K562 (cell line): ENCODE results near the gene RETN. TPM values are rescaled to one million over a fixed set of nuclear protein-coding genes. Genes with fewer than 3 reads are reported as not detected.

Experiments used
- ATAC-seq: fragments of 200-7000 bp; cut with Tn5 transposase; 3 replicates; pipeline ENCODE4 v1.9.1; 2020; ENCODE audit warnings: moderate library complexity
- BruUV-seq: library from RNA; stranded (reverse); fragments of 400-500 nt; replicated peaks from 2 replicates; lab custom pipeline; 2021; lab: Mats Ljungman, UMichigan
- CTCF ChIA-PET: fragments of 300-600 bp; formaldehyde crosslinking; extraction: SDS; loops from one replicate; lab custom pipeline; 2021; ENCODE audit warnings: low intra/inter-chr PET ratio; lab: Yijun Ruan, JAX
- POLR2A ChIA-PET: fragments of 300-600, 350-650 bp; sonication (Branson Sonifier 250); formaldehyde crosslinking; extraction: SDS; loops from one replicate; lab custom pipeline; 2021; ENCODE audit warnings: antibody characterized with exemption, inconsistent platforms; lab: Yijun Ruan, JAX
- DNase-seq, 4 experiments: peaks; one replicate each; pipeline versions ENCODE4 v3.0.0 to v3.0.0-alpha.2; 2011 to 2018; ENCODE audit warnings: low spot score in 3 of 4, mixed read lengths in 3 of 4; ENCODE audit errors: extremely low read depth in 1 of 4
- FAIRE-seq: peaks from 2 replicates; lab custom pipeline; 2011; peaks lifted over from hg19 to GRCh38; lab: Jason Lieb, UNC
- H2AFZ ChIP-seq: 2 replicates; pipeline ENCODE4 v1.6.0; 2011; ENCODE audit warnings: low read depth, low read length, control low read depth, inconsistent platforms
- H3K27ac ChIP-seq: fragments of 200-600 bp; 3 replicates; pipeline ENCODE4 v1.8.0; 2011; ENCODE audit warnings: low read depth, mild to moderate bottlenecking, control low read depth, inconsistent platforms, low read length, moderate library complexity, mixed read lengths; ENCODE audit errors: extremely low read depth
- H3K27me3 ChIP-seq, 2 experiments: fragments of 300-600 bp in 1 of 2; 2 replicates in 1 of 2; 3 replicates in 1 of 2; pipeline versions ENCODE4 v1.6.0 to v1.8.0; 2011; ENCODE audit warnings: inconsistent platforms in 2 of 2, low read length in 2 of 2, mild to moderate bottlenecking in 1 of 2, mixed read lengths in 1 of 2, moderate library complexity in 1 of 2; ENCODE audit not compliant: control insufficient read depth in 2 of 2, insufficient read depth in 2 of 2
- H3K36me3 ChIP-seq: fragments of 300-600 bp; 3 replicates; pipeline ENCODE4 v1.8.0; 2011; ENCODE audit warnings: mild to moderate bottlenecking, low read length, inconsistent platforms; ENCODE audit not compliant: control insufficient read depth, insufficient read depth
- H3K4me1 ChIP-seq, 2 experiments: fragments of 200-600 bp in 1 of 2; replicated peaks in 1 of 2; 2 replicates in 1 of 2; 3 replicates in 1 of 2; pipeline versions ENCODE4 v1.5.1 to v1.8.0; 2011; ENCODE audit warnings: inconsistent platforms in 2 of 2, low read length in 2 of 2, mild to moderate bottlenecking in 1 of 2, mixed read lengths in 1 of 2, moderate library complexity in 1 of 2; ENCODE audit not compliant: control insufficient read depth in 2 of 2, insufficient read depth in 2 of 2
- H3K4me2 ChIP-seq: 2 replicates; pipeline ENCODE4 v1.6.1; 2011; ENCODE audit warnings: low read length, control low read depth, inconsistent platforms, mixed read lengths; ENCODE audit not compliant: insufficient read depth
- H3K4me3 ChIP-seq: fragments of 200-600 bp; sonication (generic), shearing (Covaris generic); 2 replicates; pipeline ENCODE4 v1.5.1; 2016; ENCODE audit warnings: control low read depth, inconsistent platforms
- H3K79me2 ChIP-seq: fragments of 200-600 bp; 3 replicates; pipeline ENCODE4 v1.8.0; 2011; ENCODE audit warnings: low read length, inconsistent platforms; ENCODE audit not compliant: control insufficient read depth, insufficient read depth
- H3K9ac ChIP-seq, 2 experiments: 2 replicates each; pipeline versions ENCODE4 v1.6.0 to v1.6.1; 2011; ENCODE audit warnings: low read depth in 2 of 2, low read length in 2 of 2, control low read depth in 1 of 2, inconsistent platforms in 1 of 2, mild to moderate bottlenecking in 1 of 2, mixed read lengths in 1 of 2; ENCODE audit not compliant: insufficient read depth in 1 of 2
- H3K9me1 ChIP-seq: one replicate; pipeline ENCODE4 v1.6.0; 2011; ENCODE audit warnings: inconsistent platforms, mild to moderate bottlenecking, low read length, moderate library complexity; ENCODE audit not compliant: control insufficient read depth, insufficient read depth
- H3K9me3 ChIP-seq: replicated peaks from 2 replicates; pipeline ENCODE4 v1.5.1; 2011; ENCODE audit warnings: low read depth, low read length, inconsistent platforms; ENCODE audit not compliant: control insufficient read depth, insufficient read depth
- H4K20me1 ChIP-seq: replicated peaks from 2 replicates; pipeline ENCODE4 v1.6.1; 2011; ENCODE audit warnings: low read length, inconsistent platforms, mixed read lengths; ENCODE audit not compliant: control insufficient read depth, insufficient read depth
- BDP1 ChIP-seq: IDR thresholded peaks from 3 replicates; pipeline ENCODE4 v1.6.1; 2011; ENCODE audit not compliant: insufficient read length, insufficient read depth
- CEBPB ChIP-seq: fragments of 450-650 bp; IDR thresholded peaks from 2 replicates; pipeline ENCODE4 v1.6.1; 2016; ENCODE audit warnings: missing genetic modification characterization, missing compliant biosample characterization
- RBM15 ChIP-seq: fragments of 200-400 bp; formaldehyde crosslinking; IDR thresholded peaks from 2 replicates; pipeline ENCODE4 v1.6.1; 2018; ENCODE audit warnings: mild to moderate bottlenecking, low read length, moderate library complexity; ENCODE audit not compliant: insufficient read depth
- ZBTB8A ChIP-seq: fragments of 450-650 bp; IDR thresholded peaks from 2 replicates; pipeline ENCODE4 v1.6.1; 2018; ENCODE audit warnings: mild to moderate bottlenecking, moderate library complexity; ENCODE audit not compliant: partially characterized antibody
- ZNF408 ChIP-seq: fragments of 250-450 bp; sonication (Bioruptor Pico); IDR thresholded peaks from 2 replicates; pipeline ENCODE4 v1.4.0; 2020; ENCODE audit warnings: low read depth, mild to moderate bottlenecking, moderate library complexity
- WGBS: fragments of 100-300 bp; shearing (Covaris generic); methylation state at CpG from one replicate; pipeline ENCODE4 v1.1.6; 2016; ENCODE audit warnings: low coverage, mixed read lengths; ENCODE audit not compliant: insufficient coverage; ENCODE audit errors: missing lambda C conversion rate; 5-methylcytosine and 5-hydroxymethylcytosine counted together
- in situ Hi-C: fragments of 300-500 bp; cut with MboI; formaldehyde crosslinking; loops from 4 replicates; pipeline ENCODE4 v1.15.0; 2018; ENCODE audit warnings: inconsistent platforms, mixed read lengths
- intact Hi-C: fragments of 100-400 bp; cut with micrococcal nuclease; formaldehyde crosslinking; loops from 2 replicates; pipeline ENCODE4 v1.14.2; 2022
- polyA plus RNA-seq, 8 experiments: library from polyadenylated mRNA; depleted of rRNA in 4 of 8; stranded (reverse) in 5 of 8; unstranded in 3 of 8; fragments of >200 nt; fragmentation: Nextera tagmentation in 2 of 8; fragmentation: Illumina TruSeq in 1 of 8; extraction: Ambion mirVana in 2 of 8; extraction: Trizol in 1 of 8; gene quantifications; 2 replicates each; pipeline versions ENCODE4 v1.2.1 to v1.2.3, GENCODE V29; 2011 to 2014; ENCODE audit warnings: inconsistent platforms in 1 of 8, missing spikeins in 1 of 8
- total RNA-seq, 7 experiments: library from RNA; depleted of rRNA in 6 of 7; stranded (reverse); fragments of >200 nt in 6 of 7; fragmentation: Illumina TruSeq in 2 of 7; extraction: Trizol in 2 of 7; gene quantifications; 2 replicates each; pipeline versions ENCODE4 v1.2.1 to v1.2.3, GENCODE V29; 2011 to 2021; ENCODE audit warnings: low replicate concordance in 1 of 7
- TF ChIP-seq, protein P1 (sequence below): fragments of 450-650 bp; IDR thresholded peaks from 2 replicates; pipeline ENCODE4 v1.6.1; 2017; ENCODE audit warnings: antibody characterized with exemption, mild to moderate bottlenecking
- TF ChIP-seq, protein P2 (sequence below): fragments of 250-450 bp; sonication (Bioruptor Pico); IDR thresholded peaks from 2 replicates; pipeline ENCODE4 v1.9.0; 2021; ENCODE audit warnings: mild to moderate bottlenecking
- TF ChIP-seq, protein P3 (sequence below), 2 experiments: fragments of 450-650 bp; conservative IDR thresholded peaks; 2 replicates each; pipeline ENCODE4 v1.6.1; 2017; ENCODE audit warnings: mild to moderate bottlenecking in 2 of 2, moderate library complexity in 2 of 2
- TF ChIP-seq, protein P4 (sequence below), 2 experiments: IDR thresholded peaks in 1 of 2; conservative IDR thresholded peaks in 1 of 2; 2 replicates each; pipeline ENCODE4 v1.6.1; 2016; ENCODE audit warnings: low read depth in 2 of 2, mild to moderate bottlenecking in 1 of 2, missing compliant biosample characterization in 1 of 2, missing genetic modification characterization in 1 of 2, moderate library complexity in 1 of 2

The RETN gene
- total and polyA plus RNA-seq, 9 of the 15 experiments (the other 6 are each of a cell fraction or from before 2014, with no cell fraction given) = not detected

DNA sequence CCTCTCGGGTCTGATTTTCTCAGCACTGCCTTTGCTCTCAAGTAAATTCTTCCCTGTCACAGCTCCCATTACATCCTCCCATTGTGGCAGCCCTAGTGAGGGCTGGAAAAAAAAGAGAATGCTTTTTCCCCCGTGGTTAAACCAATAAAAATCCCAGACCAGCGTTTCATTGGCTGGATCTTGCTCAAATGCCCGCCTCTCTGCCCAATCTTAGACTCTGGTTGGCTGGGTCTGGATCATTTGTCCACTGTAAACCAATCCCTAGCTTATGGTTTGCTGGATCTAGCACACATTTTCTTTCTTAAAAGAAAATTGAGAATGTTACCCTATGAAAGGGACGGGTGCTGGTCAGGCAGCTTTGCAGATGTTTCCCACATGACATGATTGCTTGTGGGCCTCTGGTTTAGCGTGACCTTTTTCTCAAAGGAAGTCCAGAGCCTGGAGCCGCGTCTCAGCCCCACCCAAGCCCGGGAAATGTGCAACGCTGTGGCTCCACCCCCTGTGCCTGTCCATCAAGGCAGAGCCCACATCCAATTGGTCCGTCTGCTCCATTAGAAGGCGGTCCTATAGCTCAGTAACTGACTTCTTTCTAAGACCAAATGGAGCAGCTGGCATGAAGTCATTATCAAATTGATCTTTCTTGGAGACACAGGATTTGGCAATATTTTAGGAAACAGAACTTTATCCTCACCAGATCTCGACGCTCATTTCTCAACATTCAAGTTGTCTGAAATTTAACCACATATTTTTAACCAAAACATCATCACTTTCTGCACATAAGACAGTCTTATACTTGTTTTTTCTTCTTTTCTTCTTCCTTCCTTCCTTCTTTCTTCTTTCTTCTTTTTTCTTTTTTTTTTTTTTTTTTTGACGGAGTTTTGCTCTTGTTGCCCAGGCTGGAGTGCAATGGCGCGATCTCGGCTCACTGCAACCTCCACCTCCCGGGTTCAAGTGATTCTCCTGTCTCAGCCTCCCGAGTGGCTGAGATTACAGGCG is 5.5 kb downstream of the RETN start:
- no peak overlapping the region for H3K9ac ChIP-seq
- CTCF ChIA-PET = no interaction called here
- H3K79me2 ChIP-seq = no peaks in the 10 kb centered on the region
- H3K4me2 ChIP-seq = peak overlapping the region; percentile 3; the same call in 1 of the 2 replicates
- peaks cover 9 to 29% of the 10 kb centered on the region in 2 experiments; a peak in 4 of 5 replicates for H3K27me3 ChIP-seq
- ATAC-seq (peak; percentile 98), DNase-seq (peak; percentile 79 to 90 (median 85)), FAIRE-seq (peak; percentile 85)
- no TSS peak for BruUV-seq
- no peaks in the 10 kb centered on the region for H3K36me3 ChIP-seq
- H4K20me1 ChIP-seq = no peaks in the 10 kb centered on the region
- H3K27ac ChIP-seq = no peak overlapping the region
- peaks cover 4 to 10% of the 10 kb centered on the region in 2 experiments; a peak in 3 of 5 replicates for H3K4me1 ChIP-seq
- no peaks in the 10 kb centered on the region for H3K9me1 ChIP-seq
- H2AFZ ChIP-seq = peak overlapping the region; percentile 60
- peaks cover 5% of the 10 kb centered on the region; the same call in 1 of the 2 replicates for H3K9me3 ChIP-seq
- H3K4me3 ChIP-seq = no peak overlapping the region
- POLR2A ChIA-PET = interaction anchor here (0.6 to 0.9 kb wide), 4 partner anchors 10 to 300 kb away, joined by 3 read pairs; no protein-coding TSS in a partner anchor
- WGBS = 13% methylated on average over 17 of the region's 21 CpGs
- intact Hi-C loops = no loop called here
- in situ Hi-C loops = loop anchor here (5.0 kb wide), 1 partner anchor 87 kb away; no protein-coding TSS in a partner anchor
- TF ChIP-seq, protein P1, sequence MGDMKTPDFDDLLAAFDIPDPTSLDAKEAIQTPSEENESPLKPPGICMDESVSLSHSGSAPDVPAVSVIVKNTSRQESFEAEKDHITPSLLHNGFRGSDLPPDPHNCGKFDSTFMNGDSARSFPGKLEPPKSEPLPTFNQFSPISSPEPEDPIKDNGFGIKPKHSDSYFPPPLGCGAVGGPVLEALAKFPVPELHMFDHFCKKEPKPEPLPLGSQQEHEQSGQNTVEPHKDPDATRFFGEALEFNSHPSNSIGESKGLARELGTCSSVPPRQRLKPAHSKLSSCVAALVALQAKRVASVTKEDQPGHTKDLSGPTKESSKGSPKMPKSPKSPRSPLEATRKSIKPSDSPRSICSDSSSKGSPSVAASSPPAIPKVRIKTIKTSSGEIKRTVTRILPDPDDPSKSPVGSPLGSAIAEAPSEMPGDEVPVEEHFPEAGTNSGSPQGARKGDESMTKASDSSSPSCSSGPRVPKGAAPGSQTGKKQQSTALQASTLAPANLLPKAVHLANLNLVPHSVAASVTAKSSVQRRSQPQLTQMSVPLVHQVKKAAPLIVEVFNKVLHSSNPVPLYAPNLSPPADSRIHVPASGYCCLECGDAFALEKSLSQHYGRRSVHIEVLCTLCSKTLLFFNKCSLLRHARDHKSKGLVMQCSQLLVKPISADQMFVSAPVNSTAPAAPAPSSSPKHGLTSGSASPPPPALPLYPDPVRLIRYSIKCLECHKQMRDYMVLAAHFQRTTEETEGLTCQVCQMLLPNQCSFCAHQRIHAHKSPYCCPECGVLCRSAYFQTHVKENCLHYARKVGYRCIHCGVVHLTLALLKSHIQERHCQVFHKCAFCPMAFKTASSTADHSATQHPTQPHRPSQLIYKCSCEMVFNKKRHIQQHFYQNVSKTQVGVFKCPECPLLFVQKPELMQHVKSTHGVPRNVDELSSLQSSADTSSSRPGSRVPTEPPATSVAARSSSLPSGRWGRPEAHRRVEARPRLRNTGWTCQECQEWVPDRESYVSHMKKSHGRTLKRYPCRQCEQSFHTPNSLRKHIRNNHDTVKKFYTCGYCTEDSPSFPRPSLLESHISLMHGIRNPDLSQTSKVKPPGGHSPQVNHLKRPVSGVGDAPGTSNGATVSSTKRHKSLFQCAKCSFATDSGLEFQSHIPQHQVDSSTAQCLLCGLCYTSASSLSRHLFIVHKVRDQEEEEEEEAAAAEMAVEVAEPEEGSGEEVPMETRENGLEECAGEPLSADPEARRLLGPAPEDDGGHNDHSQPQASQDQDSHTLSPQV = no peak
- no peak for TF ChIP-seq ZNF408 (CRISPR knock-in tag)
- TF ChIP-seq, protein P2, sequence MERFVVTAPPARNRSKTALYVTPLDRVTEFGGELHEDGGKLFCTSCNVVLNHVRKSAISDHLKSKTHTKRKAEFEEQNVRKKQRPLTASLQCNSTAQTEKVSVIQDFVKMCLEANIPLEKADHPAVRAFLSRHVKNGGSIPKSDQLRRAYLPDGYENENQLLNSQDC (CRISPR knock-in tag) = no peak
- no peak for TF ChIP-seq RBM15
- TF ChIP-seq ZBTB8A = no peak
- 0 out of 2 replicates have a peak, but pooled peaks have one; percentile 10 for TF ChIP-seq CEBPB (tag)
- TF ChIP-seq, protein P3, sequence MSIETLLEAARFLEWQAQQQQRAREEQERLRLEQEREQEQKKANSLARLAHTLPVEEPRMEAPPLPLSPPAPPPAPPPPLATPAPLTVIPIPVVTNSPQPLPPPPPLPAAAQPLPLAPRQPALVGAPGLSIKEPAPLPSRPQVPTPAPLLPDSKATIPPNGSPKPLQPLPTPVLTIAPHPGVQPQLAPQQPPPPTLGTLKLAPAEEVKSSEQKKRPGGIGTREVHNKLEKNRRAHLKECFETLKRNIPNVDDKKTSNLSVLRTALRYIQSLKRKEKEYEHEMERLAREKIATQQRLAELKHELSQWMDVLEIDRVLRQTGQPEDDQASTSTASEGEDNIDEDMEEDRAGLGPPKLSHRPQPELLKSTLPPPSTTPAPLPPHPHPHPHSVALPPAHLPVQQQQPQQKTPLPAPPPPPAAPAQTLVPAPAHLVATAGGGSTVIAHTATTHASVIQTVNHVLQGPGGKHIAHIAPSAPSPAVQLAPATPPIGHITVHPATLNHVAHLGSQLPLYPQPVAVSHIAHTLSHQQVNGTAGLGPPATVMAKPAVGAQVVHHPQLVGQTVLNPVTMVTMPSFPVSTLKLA (conservative IDR thresholded peaks at IDR 0.05) = no peak
- TF ChIP-seq BDP1 = no peak
- TF ChIP-seq, protein P4, sequence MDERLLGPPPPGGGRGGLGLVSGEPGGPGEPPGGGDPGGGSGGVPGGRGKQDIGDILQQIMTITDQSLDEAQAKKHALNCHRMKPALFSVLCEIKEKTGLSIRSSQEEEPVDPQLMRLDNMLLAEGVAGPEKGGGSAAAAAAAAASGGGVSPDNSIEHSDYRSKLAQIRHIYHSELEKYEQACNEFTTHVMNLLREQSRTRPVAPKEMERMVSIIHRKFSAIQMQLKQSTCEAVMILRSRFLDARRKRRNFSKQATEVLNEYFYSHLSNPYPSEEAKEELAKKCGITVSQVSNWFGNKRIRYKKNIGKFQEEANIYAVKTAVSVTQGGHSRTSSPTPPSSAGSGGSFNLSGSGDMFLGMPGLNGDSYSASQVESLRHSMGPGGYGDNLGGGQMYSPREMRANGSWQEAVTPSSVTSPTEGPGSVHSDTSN (CRISPR knock-in tag; IDR thresholded peaks at IDR 0.05; ENCODE audit: low read depth) = peak; percentile 79
- TF ChIP-seq, protein P4 (tag; conservative IDR thresholded peaks at IDR 0.05; ENCODE audit: low read depth) = peak; percentile 93
